ENCODE results near the gene AFF1.

The AFF1 gene

GRCh38 chr4:86934771-86935565 lies at the start of gene AFF1:
Gene AFF1 (plus strand): TSS chr4:86935011. CDS start chr4:86948534, 13,523 bp downstream.
- peak; percentile 67 to 78 for DNase-seq (ENCODE audit: low read depth in 2 of 2)

DNA sequence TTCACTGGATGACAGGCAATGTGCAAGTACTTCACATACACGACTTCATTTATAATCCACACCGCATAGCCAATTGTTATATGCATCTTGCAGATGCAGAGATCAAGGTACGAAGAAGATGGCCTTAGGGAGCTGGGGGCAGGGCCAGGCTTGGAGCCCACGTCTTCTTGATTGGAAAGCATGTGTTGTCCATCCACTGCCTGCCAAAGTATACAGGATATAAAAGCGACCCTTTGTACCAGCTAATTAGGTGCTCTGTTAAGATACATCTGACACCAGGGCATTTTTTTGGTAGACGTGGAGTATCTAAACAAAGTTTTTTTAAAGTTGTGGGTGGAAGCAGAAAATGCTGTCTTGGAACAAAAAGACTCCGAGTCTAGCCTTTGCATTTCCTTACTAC lies 44.0 kb upstream of the AFF1 start:
- DNase-seq (ENCODE audit: low read depth in 2 of 2): no peak

DNA sequence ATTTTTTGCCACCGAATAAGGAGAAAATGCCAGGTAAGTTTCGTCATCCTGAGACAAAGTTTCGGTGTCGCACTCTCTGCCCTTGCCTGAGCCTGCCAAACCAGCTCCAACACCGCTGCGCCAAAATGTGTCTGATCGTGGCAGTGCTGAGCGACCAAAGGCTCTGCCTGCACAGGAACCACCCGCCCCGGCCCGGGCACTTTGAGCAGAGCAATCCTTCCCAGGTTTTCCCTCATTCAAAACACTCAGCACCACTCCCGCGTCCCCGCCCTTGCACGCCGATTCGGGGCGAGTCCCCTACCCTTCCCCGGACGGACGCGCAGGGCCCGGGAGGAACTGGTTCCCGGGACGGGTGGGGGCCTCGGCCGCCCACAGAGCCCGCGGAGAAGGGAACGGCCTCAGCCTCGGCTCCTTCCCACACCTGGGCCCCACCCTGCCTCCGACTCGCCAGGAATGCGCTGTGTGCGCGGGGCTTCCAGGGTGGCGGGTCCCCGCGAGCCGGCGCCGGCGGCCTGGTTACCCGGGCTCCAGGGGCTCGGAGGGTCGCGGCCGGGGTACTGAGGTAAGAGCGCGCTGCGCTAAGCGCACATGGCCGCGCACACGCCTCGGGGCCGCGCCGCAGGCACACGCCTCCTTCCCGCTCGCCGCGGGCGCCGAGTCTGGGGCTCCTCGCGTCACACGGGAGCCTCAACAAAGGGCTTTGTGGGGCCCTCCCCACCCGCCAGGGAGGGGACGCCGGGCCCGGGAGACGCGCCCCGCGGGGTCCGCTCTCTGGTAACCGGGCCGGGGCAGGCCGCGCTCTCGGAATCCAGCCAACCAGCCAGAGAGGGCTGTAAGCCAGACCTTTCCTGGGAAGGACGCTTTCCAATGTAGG lies 42.8 kb upstream of the AFF1 start, which contains the start of gene C4orf36:
Gene C4orf36, minus strand, starts transcription at position 661 of the 874 bp plus-strand sequence. CDS start 902 bp downstream, outside the sequence.
- DNase-seq (ENCODE audit: low read depth in 2 of 2): no peak

GRCh38 chr4:86892636-86892960 lies 42.2 kb upstream of the AFF1 start:
- no peak for DNase-seq (ENCODE audit: low read depth in 2 of 2)

GRCh38 chr4:86893136-86893535 lies 41.7 kb upstream of the AFF1 start:
- DNase-seq (ENCODE audit: low read depth in 2 of 2): no peak

GRCh38 chr4:86894455-86894854 lies 40.4 kb upstream of the AFF1 start:
- no peak for DNase-seq (ENCODE audit: low read depth in 2 of 2)

- no peak for DNase-seq (ENCODE audit: low read depth in 2 of 2)
Measured at GRCh38 chr4:86895692-86896488, 38.9 kb upstream of the AFF1 start.

DNA sequence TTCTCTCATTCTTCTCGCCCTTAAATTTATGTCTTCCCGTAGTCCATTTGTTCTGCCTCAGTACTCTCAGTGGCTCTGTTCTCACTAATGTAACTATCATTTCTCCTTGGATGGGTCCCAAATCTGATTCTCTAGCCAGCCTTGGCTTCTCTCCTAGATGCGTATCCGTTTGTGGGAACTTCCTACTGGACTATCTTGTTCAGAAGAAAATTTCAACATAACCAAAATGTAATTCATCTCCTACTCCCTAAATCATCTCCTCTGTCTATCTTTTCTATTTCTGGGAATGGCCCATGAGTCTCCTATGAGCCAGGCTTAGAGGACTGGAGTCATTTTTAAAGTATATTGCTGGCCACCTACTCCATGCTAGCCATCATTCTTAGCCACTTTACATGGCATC lies 38.2 kb upstream of the AFF1 start:
- DNase-seq (ENCODE audit: low read depth in 2 of 2): no peak

DNA sequence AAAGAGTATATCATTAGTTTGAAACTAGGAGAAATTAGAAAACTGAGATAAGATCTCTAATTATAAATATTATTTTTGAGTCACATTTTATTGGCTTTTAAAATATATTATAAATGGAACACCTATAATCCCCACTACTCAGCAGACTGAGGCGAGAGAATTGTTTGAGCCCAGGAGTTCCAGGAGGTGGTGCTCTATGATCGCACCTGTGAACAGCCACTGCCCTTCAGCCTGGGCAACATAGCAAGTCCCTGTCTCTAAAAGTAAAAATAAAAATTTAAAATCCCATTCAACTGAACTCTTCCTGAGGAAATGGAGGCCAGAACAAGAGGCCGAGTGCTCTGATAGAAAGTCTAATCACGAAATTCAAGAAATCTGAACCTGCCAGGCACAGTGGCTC lies 36.2 kb upstream of the AFF1 start:
- no peak for DNase-seq (ENCODE audit: low read depth in 2 of 2)

DNA sequence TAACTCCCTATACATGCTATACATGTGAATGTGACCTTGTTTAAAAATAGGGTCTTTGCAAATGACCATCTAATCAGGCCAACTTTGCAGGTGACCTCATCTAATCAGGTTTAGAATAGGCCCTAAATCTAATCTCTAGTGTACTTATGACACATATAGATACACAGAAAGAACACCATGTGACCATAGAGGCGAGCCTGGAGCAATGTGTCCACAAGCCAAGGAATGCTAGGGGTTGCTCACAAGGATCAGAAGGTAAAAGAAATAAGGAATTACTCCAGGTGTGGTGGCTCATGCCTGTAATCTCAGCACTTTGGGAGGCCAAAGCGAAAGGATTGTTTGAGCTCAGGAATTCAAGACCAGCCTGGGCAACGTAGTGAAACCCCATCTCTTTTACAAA lies 32.9 kb upstream of the AFF1 start:
- DNase-seq (ENCODE audit: low read depth in 2 of 2): no peak

- no peak for DNase-seq (ENCODE audit: low read depth in 2 of 2)
Measured at GRCh38 chr4:86908251-86908657, 26.6 kb upstream of the AFF1 start.

DNA sequence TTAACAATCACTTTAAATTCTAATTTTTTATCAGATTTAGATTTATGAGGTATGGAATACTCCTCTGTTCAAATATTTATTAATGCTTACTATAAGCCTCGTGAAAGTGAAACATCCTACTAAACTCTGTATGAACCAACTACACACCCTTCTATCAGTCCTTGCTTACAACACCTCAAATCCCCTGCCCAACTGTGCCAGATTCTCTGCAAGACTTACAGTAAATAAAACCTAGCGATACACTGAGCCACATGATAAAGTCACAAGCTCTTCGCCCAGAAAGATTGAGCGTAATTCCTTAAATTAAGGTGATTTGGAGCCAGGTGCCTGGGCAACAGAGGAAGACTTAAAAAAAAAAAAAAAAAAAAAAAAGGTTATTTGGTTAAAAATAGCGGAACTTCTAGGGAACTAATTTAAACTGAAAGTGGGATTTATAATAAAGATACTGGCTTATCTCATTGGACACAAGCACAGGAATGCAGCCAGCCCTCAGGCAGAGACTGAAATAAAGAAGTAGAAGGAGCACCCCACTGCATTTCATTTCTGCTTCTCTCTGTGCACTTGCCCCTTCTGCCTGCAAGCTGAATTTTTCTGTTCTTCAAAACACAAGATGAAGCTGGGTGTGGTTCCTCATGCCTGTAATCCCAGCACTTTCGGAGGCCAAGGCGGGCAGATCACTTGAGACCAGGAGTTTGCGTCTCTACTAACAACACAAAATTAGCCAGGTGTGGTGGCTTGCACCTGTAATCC lies 25.1 kb upstream of the AFF1 start:
- no peak for DNase-seq (ENCODE audit: low read depth in 2 of 2)

DNA sequence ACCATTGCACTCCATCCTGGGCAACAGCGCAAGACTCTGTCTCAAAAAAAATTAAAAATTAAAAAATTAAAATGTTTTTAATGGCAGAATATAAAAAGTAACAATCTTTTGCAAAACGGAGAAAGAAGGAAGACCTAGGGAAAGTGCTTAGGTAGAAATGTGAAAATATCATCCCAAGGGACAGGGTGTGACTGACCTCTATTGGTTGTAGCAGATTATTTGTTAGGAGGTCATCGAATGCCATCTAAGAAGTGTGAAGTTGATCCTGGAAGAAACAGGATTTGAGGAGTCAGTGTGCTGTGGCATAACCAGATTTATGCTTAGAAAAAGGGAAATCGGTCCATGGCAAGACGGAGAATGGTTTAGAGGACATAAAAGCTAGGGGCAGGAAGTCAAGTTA lies 24.4 kb upstream of the AFF1 start:
- DNase-seq (ENCODE audit: low read depth in 2 of 2): no peak

- DNase-seq (ENCODE audit: low read depth in 2 of 2): no peak
Measured at GRCh38 chr4:86910820-86911684, 23.8 kb upstream of the AFF1 start.

DNA sequence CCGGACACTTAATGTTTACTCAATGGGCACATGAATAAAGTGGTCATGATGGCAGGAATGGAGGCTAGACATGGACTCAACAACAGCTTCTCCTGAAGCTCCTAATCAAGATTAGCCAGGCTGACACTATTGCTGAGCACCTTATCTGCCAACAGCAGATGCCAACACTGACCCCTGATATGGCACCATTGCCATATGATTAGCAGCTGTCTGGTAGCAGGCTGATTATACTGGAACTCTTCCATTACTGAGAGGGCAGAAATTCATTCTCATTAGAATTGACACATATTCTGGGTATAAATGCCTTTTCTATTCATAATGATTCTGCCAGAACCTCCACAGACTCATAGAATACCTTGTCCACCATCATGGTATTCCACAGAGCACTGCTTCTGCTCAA lies 18.4 kb upstream of the AFF1 start:
- no peak for DNase-seq (ENCODE audit: low read depth in 2 of 2)

GRCh38 chr4:86917212-86918039 lies 17.4 kb upstream of the AFF1 start:
- DNase-seq (ENCODE audit: low read depth in 2 of 2): no peak

GRCh38 chr4:86918539-86919072 lies 16.2 kb upstream of the AFF1 start:
- no peak for DNase-seq (ENCODE audit: low read depth in 2 of 2)

GRCh38 chr4:86919561-86920223 lies 15.1 kb upstream of the AFF1 start:
- DNase-seq (ENCODE audit: low read depth in 2 of 2): no peak
